ENCODE measurements around the gene ZBTB20.
A peak's percentile ranks its signal among the peaks of the same experiment; 100 is the strongest.

ZBTB20 gene

DNA sequence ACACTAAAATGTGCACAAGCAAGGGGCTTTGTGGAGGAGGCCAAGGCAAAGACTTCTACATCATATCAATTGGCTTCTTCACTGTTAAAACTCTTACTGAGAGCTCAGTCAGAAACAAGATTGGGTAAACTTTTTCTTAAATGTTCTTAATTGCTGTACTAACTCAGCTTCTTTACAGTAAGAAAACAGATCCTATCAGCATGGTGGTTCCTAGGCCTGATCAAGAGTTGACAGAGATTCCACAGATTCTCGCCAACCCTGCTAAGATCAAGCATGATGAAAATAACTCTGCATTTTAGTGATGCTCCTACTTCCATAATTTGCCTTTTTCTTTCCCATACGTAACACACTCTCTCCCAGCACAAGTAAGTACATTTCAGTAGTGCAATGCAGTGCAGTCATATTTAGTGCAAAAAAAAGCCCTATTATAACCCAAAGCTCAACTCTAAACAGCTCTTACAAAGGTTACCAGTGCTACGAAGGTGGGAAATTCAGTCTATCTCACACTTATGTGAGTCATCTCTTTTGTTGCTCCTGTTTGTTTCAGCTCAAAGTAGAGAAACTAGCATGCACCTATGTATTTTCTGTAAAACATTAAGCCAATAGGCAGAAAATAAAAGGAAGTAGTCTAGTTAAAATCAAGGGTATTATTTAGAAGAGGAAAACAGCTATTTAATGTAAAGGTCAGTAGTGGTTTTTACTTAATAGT lies 823.4 kb downstream of the ZBTB20 start:
- DNase-seq (ENCODE audit: low read depth), result no peak
- H3K4me3 ChIP-seq (ENCODE audit: low read depth, low read length), result no peak overlapping the region

DNA sequence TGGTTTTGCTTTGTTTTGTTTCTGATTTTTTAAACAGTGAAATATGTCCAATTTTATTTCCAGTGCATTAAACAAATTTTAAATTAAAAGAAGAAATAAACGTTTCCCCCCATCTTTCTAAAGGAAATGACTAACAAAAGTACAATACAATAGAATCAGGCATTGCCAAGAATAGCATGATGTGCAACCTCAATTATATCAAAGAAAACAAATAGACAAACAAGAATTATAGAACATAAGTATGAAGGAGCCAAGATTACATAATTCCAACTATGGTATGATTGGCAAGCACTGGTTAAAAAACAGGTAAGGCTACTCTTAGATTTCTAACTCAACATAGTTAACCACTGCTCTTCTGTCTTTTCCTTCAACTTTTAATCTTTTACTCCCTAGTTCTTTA lies 826.8 kb downstream of the ZBTB20 start:
- no peak overlapping the region for H3K4me3 ChIP-seq (ENCODE audit: low read depth, low read length)
- no peak for DNase-seq (ENCODE audit: low read depth)

DNA sequence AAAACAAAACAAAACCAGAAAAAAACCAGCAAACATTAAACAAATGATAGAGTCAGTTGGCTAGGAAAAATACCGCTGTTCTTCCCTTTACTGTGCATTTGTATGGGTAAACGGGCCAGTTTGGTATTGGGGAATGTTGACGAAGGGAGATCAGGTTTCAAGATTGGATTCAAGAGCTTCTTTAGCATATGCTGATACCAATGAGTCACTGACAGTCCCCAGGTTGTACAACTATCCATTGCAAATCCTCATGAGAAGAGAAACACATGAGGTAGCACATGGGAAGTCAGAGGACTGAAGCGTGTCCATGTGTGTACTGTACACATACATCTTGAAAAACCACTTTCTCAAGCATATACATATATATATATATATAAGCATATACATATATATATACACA lies 827.6 kb downstream of the ZBTB20 start:
- DNase-seq (ENCODE audit: low read depth), result peak; percentile 51
- no peak overlapping the region for H3K4me3 ChIP-seq (ENCODE audit: low read depth, low read length)

DNA sequence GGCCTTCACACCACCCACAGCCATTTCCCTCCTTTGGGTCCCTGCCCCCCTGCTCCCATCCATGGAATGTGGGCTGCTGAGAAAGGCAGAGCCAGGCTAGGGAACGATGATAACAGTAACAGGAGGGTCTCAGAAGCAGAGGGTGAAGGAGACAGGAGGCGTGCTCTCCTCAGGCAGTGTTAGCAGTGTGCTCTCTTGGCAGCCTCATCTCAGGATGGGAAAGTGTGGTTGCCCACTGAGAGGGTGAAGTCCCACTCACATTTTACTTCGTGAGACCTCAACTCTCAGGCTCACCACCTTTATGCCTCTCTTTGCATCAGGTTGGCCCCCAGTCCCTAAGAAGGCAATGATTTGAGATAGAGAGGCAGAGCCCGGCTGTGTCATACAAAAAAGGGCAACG lies 828.8 kb downstream of the ZBTB20 start:
- no peak for DNase-seq (ENCODE audit: low read depth)
- H3K4me3 ChIP-seq (ENCODE audit: low read depth, low read length), result no peak overlapping the region

DNA sequence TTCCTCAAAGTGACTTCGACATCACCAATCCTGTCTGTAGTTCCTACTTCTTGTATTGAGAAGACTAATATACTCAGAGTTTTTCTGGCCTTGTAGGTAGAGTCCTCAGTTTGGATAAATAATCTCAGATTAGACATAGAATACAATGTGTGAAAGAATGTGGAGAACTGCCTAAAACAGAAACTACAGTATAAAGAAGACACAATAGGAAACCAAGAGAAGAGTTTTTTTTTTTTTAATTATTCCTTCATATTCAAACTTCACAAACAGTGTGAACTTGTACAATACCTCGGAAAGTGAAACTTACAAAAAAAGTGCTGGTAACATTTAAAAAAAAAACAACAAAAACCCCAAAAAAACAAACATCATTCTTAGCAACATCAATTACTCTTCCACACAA lies 832.8 kb downstream of the ZBTB20 start:
- no peak overlapping the region for H3K4me3 ChIP-seq (ENCODE audit: low read depth, low read length)
- DNase-seq (ENCODE audit: low read depth), result no peak

DNA sequence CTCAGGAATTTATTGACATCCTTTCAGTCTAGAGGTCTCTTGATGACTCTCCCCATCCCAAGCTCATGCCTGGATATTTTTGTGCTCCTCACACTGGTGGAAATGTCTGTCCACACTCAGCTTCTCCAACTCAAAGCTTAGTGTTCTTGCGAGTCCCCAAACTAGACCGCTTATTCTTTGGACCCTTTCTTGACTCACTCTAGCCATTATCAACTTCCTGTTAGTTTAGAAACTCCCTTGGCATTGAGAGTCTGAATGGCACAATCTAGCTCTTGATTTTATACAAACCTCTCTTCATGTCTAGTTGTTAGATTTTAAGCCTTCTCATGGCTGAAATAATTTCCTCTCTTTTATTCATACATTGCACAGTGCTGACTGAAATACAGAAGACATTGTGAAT lies 833.7 kb downstream of the ZBTB20 start:
- DNase-seq (ENCODE audit: low read depth), result no peak
- H3K4me3 ChIP-seq (ENCODE audit: low read depth, low read length), result no peak overlapping the region

DNA sequence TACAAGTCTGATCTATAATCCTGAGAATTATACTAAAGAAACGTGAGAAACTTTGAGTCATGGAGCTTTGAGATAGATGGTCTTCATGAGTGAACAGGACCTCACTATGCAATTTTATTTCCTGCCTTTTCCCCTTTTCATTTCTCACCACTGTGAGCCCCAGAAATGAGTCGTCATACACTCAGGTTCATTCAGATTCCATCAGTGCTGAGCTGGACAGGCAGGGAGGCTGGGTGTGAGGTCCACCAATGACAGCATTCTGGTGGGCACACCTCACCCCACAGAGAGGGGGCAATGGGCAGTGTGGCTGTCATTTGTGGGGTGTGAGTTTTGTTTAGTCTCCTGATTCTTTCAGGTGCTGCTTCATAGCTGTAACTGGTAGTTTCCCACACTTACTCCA lies 836.4 kb downstream of the ZBTB20 start:
- no peak for DNase-seq (ENCODE audit: low read depth)
- H3K4me3 ChIP-seq (ENCODE audit: low read depth, low read length), result no peak overlapping the region

DNA sequence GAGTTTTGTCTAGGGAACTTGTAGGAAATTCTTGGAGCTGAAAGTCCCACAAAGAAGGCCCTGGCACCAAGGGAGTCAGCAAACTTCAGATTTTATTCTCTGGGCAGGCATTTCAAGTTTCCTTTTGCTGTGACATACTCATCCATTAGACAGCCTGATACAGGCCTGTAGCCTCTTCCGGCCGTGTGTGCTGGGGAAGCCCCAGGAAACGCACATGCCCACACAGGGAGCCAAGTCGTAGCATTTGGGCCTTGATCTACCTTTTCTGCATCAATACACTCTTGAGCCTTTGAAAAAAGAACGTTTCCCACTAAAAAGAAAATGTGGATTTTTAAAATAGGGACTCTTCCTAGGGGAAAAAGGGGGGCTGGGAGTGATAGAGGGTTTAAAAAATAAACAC lies 838.3 kb downstream of the ZBTB20 start:
- no peak for DNase-seq (ENCODE audit: low read depth)
- H3K4me3 ChIP-seq (ENCODE audit: low read depth, low read length), result no peak overlapping the region

DNA sequence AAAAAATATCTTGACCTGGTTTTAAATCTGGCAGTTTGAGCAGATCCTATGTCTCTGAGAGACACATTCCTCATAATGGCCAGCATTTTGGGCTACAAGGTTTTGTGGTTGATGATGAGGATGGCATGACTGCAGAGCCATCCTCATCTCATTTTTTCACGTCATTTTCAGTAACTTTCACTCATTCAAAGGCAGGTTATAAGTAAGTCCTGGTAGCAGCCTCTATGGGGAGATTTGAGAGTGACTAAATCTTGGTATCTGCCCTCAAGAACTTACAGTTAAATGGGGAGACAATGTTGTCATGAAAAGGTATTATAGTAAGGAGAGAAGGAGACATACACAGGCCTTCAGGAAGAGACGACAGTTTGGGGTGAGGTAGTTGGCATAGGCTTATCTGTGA lies 838.7 kb downstream of the ZBTB20 start:
- DNase-seq (ENCODE audit: low read depth), result no peak

DNA sequence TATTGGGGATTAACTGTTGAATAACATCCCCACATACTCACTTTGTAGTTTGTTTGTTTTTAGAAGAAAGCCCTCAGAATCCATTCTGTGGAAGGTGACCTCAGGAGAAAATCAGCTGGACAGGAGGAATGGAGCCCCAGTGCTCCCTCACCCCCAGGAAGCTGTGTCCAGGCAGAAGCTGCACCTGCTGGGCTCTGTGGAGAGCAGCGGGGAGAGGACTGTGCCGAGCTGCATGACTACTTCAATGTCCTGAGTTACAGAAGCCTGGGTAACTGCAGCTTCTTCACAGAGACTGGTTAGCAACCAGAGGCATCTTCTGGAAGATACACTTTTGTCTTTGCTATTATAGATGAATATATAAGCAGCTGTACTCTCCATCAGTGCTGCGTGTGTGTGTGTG lies 839.3 kb downstream of the ZBTB20 start:
- DNase-seq (ENCODE audit: low read depth), result no peak
- no peak overlapping the region for H3K4me3 ChIP-seq (ENCODE audit: low read depth, low read length)

More for the DNA sequence above, 838.7 kb downstream of the ZBTB20 start:
- H3K4me3 ChIP-seq (ENCODE audit: low read depth, low read length), result no peak overlapping the region

DNA sequence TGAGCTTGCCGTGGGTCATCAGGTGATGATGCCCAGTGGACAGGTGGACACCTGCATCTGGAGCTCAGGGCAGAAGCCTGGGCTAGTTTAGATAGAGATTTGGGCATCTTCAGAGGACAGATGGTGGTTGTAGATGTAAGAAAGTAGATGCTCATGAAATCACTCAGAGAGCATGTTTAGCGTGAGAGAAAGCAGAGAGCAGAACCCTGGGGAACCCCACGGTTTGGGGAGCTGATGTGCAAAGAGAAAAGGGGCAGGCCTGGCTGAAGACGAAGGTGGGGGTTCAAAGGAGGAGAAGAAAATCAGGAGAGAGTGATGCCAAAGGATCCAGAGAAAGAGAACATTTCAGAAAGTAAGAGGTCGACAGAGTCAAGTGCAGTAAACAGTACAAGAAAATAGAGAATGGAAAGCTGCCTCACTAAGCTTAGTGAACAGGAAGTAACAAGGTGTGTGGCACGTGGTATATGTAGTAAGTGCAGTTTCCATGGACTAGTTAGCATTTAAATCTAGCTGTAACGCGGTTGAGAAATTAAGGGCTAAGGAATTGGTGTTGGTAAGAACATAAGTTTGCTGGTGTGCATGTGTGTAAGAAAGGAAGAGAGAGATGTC lies 839.8 kb downstream of the ZBTB20 start:
- DNase-seq (ENCODE audit: low read depth), result no peak
- H3K4me3 ChIP-seq (ENCODE audit: low read depth, low read length), result no peak overlapping the region

DNA sequence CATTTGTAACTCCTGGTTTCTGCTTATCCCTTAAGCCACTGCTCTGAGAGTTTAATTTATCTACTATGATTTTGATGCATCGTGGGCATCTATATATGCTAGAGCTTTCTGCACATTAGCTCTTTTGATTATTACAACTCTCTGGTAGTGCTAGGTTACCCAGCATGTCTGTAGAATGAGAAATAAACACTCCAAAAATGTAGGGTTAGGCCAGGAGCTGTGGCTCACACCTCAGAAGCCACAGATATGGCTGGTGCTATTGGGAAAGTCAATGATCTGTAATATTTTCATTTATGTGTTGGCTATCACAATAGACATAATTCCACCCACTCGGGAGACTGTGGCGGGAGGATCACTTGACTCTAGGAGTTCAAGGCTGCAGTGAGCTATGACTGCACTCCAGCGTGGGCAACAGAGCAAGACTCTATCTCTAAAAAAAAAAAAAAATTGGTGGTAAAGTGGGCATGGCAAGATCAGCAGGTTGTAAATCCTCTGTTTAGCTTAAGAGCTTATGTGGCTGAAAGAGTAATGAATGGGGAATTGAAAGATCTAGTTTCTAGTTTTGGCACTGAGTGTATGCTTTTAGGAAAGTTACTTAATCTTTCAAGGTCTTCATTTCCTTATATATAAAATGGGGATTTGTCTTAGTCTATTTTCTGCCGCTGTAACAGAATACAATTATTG lies 847.0 kb downstream of the ZBTB20 start:
- DNase-seq (ENCODE audit: low read depth), result no peak
- no peak overlapping the region for H3K4me3 ChIP-seq (ENCODE audit: low read depth, low read length)

DNA sequence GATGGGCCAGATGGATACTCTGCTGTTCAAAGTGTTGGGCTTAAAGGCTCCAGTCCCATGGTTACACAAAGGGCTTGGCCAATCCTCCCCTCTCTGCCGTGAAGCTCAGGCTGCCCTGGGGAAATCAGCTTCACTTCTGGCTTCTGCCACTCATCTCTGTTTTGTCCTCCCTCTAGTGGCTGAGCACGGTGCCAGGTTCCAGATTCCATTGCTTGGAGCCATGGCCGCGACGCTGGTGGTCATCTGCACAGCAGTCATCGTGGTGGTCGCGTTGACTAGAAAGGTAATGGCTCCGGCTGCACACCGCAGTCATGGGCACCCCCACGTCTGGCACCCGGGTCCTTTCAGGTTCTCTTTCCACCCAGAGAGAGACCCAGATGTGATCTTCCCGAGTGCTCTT lies 847.7 kb downstream of the ZBTB20 start:
- DNase-seq (ENCODE audit: low read depth), result no peak
- no peak overlapping the region for H3K4me3 ChIP-seq (ENCODE audit: low read depth, low read length)

DNA sequence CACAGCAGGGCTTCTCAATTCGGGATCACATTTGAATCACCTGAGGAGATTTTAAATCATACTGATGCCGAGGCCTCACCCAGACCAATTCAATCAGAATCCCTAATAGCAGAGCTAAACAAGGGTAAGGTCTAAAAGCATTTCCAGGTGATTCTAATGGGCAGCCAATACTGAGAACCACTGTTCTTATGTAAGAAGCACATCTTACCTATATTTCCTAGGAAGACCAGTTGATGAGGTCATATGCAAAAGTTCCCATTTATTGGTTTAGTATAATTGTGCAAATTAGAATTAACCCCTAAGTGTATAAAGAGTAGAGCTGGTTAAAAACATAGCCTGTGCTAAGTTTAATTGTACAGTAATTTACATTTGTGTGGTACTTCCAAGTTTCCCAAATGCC lies 851.1 kb downstream of the ZBTB20 start:
- DNase-seq (ENCODE audit: low read depth), result no peak
- no peak overlapping the region for H3K4me3 ChIP-seq (ENCODE audit: low read depth, low read length)

DNA sequence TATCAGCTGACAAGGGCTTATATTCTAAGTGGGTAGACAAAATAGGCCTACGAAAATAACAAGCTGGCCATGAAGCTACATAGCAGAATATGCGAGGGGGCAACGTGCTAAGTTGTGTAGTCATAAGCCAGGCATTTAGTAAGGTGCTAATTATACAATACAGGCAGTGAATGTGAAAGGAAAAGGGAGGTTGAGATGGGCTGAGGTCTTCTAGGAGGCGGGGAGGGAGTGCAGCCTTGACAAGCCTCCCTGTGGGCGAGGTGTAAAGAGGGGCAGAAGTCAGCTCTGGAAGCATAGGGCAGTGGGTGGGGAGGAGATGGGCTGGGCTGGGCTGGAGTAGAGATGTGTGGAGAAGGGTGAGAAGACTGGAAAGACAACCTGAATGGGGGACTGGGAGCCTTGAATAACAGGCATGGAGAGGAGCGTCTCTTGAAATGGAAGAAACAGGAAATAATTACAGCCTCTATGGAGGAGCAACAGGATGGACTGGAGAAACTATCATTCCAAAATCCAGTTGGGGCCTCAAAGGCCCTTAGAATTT lies 852.1 kb downstream of the ZBTB20 start:
- DNase-seq (ENCODE audit: low read depth), result no peak

DNA sequence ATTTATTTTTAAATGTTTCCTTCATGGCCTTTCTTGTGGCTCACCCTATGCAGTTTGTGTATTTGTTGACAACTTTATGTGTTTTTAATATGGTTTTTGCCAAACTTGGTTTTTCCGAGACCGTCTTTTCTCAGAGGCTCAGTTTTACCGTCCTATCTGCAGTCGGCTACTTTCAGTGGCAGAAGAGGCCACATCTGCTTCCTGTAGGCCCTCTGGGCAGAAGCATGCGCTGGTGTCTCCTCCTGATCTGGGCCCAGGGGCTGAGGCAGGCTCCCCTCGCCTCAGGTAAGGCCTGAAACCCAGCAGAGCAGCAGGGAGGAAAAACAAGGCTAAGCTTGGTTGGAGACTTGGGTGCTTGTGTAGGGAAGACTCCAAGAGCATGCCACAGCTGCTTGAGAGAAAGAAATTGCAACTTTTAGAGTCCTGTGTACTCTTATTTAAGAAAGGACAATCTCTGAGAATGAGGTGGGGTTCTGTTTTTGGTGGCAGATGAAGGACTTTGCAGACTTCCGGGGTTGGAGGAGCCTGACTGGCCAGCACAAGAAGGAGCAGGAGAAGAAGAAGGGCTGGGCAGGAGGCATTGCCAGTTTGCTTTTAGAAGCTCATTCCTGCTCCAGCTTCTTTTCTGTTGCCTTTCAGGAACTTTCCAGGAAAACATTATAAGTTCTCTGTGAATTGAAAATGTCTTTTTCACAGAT lies 853.1 kb downstream of the ZBTB20 start, which contains the start of gene TIGIT:
TIGIT (plus strand) TSS at position 191 of the 698 bp plus-strand sequence; CDS start at position 225, 34 bp downstream.
- H3K4me3 ChIP-seq (ENCODE audit: low read depth, low read length), result no peak within 1 kb of the TSS
- no peak for DNase-seq (ENCODE audit: low read depth)

More for the DNA sequence above, 852.1 kb downstream of the ZBTB20 start:
- H3K4me3 ChIP-seq (ENCODE audit: low read depth, low read length), result no peak overlapping the region

DNA sequence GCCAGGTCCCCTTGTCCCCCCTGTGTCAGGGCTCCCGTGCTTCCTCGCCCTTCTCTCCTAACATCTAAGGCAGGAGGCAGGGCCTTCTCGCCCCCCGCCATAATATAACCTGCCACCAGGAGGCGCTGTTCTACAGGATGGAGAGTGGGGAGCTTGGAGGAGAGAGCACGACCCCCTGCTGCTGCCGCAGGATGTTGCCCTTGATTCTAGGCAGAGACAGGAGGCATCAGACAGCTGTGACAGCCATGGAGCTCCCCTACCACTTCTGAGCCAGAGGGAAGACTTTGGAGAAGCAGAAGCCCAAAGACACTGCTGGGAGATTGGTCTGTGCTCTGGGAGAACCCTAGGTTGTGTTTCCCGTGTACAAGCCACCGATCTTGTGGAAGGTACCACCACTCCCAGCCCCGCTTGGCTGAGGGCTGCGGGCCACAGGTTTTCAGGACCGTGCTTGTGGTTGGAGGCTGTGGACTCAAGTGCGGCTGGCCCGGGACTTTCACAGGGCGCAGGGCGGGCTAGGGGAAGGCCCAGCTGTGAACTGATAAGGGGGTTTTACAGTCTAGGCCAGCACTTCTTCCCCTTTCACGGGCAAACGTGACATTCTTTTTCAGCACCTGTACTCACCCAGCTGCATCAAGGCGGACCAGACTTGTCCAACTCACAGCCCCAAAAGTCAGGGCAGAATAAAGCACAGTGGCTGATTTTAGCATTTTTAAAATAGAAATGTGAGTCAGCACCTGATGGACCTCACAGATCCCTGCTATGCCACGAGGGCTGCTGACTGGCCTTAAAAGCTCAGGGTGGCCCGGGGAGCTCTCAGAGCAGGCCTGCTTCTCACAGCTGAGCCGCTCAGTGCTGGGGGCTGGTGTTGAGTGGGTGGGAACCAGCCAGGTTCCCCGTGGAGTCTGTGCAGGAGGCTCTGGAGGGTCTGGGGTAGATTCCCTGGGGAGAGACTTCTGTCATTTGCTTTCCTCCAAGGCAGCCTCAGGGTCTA lies 855.9 kb downstream of the ZBTB20 start:
- DNase-seq (ENCODE audit: low read depth), result no peak
- no peak overlapping the region for H3K4me3 ChIP-seq (ENCODE audit: low read depth, low read length)

DNA sequence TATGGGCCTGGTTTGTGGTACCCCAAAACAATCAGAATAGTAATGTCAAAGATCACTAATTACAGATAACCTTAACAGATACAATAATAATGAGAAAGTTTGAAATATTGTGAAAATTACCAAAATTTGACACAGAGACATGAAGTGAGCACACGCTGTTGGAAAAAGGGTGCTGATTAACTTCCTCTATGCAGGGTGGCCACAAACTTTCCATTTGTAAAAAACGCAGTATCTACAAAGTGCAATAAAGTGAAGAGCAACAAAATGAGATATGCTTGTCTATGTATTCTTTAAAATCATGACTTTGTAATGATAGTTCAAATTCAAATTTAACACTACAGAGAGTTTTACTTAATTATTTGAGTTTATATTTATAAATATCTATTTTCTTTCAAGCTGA lies 860.8 kb downstream of the ZBTB20 start:
- no peak overlapping the region for H3K4me3 ChIP-seq (ENCODE audit: low read depth, low read length)
- no peak for DNase-seq (ENCODE audit: low read depth)
